T47D (cell line): ENCODE data around the gene TXNDC11.

Source experiments
- DNase-seq, 2 experiments: peaks; one replicate each; pipeline versions ENCODE4 v3.0.0 to v3.0.0-alpha.2; 2011 to 2012; ENCODE audit warnings: low read depth in 1 of 2, low spot score in 1 of 2
- JUND ChIP-seq: IDR thresholded peaks from 2 replicates; pipeline ENCODE4 v1.6.1; 2012; ENCODE audit warnings: low read depth
- in situ Hi-C: cut with HindIII; loops from 2 replicates; pipeline ENCODE4 v1.10.0; 2016; ENCODE audit warnings: low sequenced_read_pairs, low pct_unique_long_range_greater_than_20kb

Gene TXNDC11

DNA sequence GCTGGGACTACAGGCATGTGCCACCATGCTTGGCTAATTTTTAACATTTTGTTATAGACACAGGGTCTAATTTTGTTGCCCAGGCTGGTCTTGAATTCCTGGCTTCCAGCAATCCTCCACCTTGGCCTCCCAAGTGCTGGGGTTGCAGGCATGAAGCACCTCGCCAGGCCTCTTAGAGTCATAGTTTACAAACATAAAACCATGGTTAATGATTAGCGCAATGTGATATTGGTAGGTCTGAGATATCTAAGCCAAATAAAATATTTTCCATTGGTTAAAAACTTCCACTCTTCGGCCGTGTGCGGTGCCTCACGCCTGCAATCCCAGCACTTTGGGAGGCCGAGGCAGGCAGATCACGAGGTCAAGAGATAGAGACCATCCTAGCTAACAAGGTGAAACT, 16.6 kb downstream of the TXNDC11 start:
- in situ Hi-C loops = no loop called here

DNA sequence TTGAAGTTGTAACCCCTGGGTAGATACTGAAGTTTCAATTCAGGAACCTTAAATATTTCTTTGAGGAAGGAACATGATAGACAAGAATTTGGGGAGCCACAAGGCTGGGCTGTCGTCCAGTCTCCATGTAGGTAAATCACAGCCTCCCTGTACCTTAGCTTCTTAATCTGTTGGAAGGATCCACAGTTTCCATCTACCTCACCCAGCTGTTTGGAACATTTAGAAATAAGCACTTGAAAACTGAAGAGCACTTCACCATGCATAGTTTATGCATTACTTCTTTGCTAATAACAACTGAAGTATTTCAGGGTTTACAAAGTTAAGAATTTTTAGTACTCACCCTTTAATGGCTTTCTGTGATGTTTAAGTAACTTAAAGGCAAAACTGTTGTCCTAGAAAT, 17.2 kb downstream of the TXNDC11 start:
- no peak for DNase-seq
- TF ChIP-seq JUND = no peak
- in situ Hi-C loops = no loop called here

More for the DNA sequence above, 16.6 kb downstream of the TXNDC11 start:
- no peak for TF ChIP-seq JUND
- DNase-seq = no peak

DNA sequence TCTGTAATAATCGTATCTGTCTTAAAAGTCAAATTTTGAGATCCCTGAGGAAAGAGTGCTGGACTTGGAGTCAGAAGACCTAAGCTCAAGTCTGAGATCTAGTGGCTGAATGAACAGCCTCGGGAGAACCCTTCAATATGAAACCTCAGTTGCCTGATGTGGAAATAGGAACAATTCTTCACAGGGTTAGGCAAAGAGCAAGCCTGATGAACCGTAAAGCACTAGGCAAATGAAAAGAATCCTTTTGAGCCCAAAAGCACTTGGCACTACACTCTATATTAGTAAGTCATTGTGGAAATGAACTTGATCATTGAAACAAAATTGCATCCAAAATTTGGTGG, 20.2 kb downstream of the TXNDC11 start:
- in situ Hi-C loops = no loop called here
- DNase-seq = no peak
- TF ChIP-seq JUND = no peak

DNA sequence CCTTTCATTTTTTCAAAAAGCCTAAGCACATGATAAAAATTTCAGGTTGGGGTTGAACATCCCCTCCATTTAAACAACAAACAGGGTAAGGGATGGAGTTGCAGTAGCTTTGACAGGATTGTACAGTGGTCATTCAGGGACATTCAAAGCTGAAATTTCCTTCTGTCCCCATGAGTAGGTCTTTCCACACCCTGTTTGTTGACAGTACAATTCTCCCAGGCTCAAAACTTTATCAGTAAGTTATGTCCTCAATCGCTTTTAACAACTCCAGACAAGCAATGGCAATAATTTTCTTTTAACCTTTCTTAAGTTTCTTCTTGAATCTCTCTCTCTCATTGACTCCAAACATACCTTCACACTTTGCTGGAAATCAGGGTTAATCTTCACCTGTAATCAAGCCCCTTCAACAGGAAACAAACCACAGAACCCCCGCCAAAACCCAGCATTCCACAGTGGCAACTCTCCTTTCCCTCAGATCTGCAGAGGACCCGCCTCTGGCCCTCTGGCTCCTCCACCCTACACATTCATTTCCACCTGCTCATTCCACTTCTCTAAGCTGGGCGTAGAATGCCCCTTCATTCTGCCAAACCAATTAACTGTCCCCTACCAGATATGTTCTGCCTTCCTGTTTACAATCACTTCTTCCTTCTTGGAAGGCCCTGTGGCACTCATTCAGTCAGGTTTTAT, 20.7 kb downstream of the TXNDC11 start:
- in situ Hi-C loops = no loop called here
- TF ChIP-seq JUND = no peak
- no peak for DNase-seq

DNA sequence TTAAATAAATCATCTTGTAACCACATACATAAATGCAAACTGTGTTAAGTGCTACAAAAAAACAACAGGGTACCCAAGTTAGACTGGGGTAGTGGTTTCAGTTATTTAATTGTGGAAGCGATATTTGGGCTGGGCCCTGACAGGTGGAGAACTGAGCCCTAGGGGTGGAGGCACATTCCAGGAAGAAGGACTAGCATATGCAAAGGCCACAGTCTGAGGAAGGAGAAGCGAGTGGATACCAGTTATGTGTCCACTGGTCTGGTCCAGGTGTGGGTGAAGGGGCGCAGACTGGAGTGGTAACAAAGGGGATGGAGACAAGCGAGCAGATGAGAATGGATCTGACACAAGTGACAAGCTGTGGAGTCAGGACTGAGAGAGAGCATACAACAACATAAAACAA, 22.9 kb downstream of the TXNDC11 start:
- in situ Hi-C loops = no loop called here
- no peak for TF ChIP-seq JUND
- no peak for DNase-seq

DNA sequence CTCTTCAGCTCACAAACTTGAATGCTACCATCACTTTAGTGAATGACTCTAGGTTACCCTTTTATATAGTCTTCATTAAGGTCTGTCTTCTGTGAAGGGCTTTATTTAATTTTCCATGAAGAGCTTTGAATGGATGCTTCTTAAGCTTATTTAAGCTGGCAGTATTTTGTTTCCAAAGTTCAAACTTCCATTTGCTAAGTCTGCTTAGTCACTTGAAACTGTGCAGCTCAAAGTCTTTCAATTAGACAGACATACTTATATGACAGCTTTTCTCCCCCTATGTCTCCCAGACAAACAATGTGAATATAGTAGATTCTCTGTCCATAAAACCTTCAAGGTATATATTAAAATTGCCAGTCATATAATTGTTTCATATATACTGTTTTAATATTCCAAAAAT, 23.5 kb downstream of the TXNDC11 start:
- in situ Hi-C loops = no loop called here
- DNase-seq = no peak
- TF ChIP-seq JUND = no peak

DNA sequence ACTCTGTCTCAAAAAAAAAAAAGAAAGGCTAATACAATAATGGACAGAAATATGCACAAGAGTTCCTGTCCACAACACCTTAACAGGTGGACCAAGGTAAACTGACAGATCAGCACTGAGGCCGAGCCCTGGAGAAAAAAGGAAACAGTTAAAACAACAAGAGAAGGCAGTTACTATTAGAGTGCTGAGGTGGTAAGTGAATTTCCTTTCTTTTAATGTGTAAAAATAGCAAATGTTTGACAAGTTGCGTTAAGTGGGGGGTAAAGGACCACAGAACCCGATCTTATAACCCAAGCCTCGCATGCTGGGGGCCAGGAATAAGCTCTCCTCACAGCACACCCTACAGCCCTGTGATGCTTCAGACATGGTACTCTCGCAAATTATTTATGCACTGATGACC, 24.8 kb downstream of the TXNDC11 start:
- in situ Hi-C loops = no loop called here
- no peak for TF ChIP-seq JUND
- no peak for DNase-seq

DNA sequence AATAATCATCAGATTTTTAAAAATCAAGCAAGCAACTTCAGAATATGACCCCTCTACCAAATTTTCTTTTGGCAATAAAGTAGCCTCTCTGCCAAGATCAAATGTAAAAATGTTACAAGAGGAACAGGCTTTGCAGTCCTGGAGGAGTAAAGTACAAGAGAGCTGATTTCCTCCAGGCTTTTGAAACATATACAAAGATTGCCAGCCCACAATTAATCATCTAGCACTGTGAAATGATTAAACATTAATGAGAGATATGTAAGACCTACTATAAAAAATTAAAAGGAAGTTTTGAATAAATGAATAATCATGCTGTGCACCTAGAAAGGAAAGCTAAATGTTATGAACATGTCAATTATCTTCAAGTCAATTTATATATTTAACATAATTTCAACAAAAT, 26.3 kb downstream of the TXNDC11 start:
- in situ Hi-C loops = no loop called here
- no peak for TF ChIP-seq JUND
- DNase-seq = no peak

DNA sequence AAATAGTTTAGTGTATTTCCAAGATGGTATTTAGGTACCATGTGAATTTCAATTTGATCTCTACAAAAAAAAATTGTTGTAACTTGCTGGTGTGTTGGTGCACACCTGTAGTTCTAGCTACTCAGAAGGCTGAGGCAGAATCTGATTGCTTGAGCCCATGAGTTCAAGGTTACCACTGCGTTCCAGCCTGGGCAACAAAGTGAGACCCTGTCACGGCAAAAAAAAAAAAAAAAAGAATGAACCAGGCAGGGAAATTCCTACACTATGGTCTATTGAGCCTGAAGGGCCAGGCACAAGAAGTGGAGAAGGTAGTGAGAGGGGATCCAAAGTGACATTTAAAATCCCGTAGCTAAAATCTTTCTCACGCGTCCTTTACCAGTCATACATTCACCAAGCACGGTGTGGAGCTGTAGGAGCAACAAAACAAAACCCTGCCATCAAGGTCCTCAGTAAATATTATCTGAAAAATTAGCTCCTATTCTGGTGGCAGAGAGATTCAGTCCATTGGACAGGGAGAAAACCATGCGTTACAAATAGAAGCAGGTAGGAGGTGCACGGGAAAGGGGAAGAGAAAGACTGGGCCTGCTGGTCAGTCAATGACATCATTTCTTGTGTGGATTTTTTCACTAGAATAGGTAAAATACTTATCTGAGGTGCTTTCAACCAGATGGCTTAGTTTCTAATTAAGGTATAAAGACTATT, 27.3 kb downstream of the TXNDC11 start:
- TF ChIP-seq JUND = no peak
- no peak for DNase-seq
- in situ Hi-C loops = no loop called here

DNA sequence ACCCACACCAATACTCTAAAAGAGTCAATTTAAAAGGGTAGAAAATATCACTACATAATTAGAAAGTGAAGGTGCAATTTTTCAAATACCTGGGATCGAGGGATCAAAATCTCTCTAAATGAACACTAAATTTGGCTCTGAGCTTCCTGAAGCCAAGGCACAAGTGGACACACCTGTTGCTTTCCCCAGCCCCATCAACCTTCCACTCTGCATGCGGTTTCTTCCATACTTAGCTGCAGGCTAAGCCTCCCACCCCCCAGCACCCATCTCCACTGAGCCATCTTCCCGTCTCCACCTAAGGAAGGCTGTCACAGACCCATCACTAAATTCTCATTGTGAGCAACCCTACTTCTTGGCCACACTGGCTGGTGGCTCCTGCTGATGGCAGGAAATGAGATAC, 30.5 kb downstream of the TXNDC11 start:
- TF ChIP-seq JUND = no peak
- in situ Hi-C loops = no loop called here
- no peak for DNase-seq

DNA sequence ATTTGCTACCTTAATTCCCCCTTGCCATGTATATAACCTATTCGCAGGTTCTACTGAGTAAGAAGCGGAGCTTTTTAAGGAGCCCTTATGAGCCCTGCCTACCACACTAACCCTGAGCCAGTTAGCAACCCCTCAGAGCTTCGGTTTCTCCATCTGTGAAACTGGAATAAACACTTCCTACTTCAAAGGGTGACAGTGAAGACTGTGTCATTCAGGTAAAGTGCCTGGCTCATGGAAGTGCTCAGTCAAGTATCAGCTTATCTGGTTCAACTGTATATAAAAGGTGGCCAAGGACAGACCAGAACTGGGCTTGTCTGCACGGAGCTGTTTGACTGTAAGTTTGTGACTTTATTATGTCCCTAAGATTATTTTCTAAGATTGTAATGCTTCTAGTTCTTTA, 31.0 kb downstream of the TXNDC11 start:
- in situ Hi-C loops = no loop called here
- TF ChIP-seq JUND = no peak
- DNase-seq = no peak

DNA sequence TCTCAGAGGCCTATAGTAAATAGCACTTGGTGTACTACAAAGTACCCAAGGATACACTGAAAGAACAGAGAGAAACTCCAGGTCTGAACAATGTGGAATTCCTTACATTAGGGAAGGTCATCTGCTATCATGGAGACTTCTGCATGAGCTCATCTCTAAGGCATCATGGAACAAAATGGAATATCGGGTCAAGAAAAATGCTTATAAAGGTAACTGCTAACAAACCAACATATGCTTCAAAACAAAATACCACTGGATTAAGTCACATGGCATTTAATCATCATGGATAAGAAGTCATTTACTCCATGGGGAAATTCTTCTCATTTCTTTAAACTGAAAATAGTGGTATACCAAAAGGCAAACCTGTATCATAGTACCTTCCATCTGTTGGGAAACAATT, 34.2 kb downstream of the TXNDC11 start:
- DNase-seq = no peak
- TF ChIP-seq JUND = no peak
- in situ Hi-C loops = no loop called here

DNA sequence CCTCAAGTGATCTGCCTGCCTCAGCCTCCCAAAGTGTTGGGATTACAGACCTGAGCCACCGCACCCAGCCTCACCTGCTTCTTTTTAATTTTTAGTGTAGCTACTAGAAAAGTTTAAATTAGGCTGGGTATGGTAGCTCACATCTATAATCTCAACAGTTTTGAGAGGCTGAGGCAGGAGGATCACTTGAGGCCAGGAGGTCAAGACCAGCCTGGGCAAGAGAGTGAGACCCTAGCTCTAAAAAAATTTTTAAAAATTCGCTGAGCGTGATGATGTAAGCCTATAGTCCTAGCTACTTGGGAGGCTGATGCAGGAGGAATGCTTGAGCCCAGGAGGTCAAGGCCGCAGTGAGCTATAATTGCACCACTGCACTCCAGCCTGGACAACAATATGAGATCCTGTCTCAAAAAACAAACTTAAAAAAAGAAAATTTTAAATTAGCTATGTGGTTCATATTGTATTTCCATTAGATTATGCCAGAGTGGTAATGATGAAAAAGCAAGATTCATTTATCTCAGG, 34.9 kb downstream of the TXNDC11 start:
- no peak for DNase-seq
- no peak for TF ChIP-seq JUND
- in situ Hi-C loops = no loop called here
